ENCODE results near the gene DNAJB1.

Gene DNAJB1

GRCh38 chr19:14467391-14467790 lies 50.8 kb downstream of the DNAJB1 start:
- in situ Hi-C loops (cut with MboI; ENCODE audit: low pct_unique_long_range_greater_than_20kb, low sequenced_read_pairs, unreplicated experiment), result no loop called here
- DNase-seq (ENCODE audit: low spot score), result no peak

More at GRCh38 chr19:14467391-14467790, 50.8 kb downstream of the DNAJB1 start:
- TF ChIP-seq, protein P1, sequence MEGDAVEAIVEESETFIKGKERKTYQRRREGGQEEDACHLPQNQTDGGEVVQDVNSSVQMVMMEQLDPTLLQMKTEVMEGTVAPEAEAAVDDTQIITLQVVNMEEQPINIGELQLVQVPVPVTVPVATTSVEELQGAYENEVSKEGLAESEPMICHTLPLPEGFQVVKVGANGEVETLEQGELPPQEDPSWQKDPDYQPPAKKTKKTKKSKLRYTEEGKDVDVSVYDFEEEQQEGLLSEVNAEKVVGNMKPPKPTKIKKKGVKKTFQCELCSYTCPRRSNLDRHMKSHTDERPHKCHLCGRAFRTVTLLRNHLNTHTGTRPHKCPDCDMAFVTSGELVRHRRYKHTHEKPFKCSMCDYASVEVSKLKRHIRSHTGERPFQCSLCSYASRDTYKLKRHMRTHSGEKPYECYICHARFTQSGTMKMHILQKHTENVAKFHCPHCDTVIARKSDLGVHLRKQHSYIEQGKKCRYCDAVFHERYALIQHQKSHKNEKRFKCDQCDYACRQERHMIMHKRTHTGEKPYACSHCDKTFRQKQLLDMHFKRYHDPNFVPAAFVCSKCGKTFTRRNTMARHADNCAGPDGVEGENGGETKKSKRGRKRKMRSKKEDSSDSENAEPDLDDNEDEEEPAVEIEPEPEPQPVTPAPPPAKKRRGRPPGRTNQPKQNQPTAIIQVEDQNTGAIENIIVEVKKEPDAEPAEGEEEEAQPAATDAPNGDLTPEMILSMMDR (IDR thresholded peaks at IDR 0.05; ENCODE audit: extremely low read depth, insufficient read depth, missing control alignments), result no peak
